ENCODE measurements around the gene CLEC3A. TPM values are rescaled to one million over a fixed set of nuclear protein-coding genes. Genes with fewer than 3 reads are reported as not detected.
A peak's percentile ranks its signal among the peaks of the same experiment; 100 is the strongest.
"Not testable (repeated sequence)": the region's sequence is repeated elsewhere in the genome, so short reads cannot be mapped to it uniquely, and the experiment has no call there.

CLEC3A gene
- total RNA-seq, 2 donors from 2014 or later = not detected

DNA sequence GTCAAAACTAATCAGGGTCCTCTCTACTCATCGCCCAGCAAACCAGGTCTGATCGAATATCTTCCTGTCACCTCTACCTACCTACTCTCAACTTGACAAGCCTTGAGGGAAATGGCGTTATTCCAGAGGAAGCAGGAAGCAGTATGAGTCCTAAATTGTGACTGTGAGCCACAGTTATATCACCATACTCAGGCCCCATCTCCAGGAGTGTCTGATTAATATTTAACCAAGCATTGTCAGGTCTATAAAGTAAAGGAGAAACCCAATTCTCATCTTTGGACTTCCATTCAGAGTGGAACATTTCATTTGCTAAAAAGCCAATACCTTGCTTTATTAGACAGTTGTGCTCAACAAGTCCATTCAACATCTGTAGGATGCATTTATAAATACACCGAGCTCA, 17.8 kb upstream of the CLEC3A start:
- DNase-seq (ENCODE audit: low spot score in 2 of 2) = no peak

DNA sequence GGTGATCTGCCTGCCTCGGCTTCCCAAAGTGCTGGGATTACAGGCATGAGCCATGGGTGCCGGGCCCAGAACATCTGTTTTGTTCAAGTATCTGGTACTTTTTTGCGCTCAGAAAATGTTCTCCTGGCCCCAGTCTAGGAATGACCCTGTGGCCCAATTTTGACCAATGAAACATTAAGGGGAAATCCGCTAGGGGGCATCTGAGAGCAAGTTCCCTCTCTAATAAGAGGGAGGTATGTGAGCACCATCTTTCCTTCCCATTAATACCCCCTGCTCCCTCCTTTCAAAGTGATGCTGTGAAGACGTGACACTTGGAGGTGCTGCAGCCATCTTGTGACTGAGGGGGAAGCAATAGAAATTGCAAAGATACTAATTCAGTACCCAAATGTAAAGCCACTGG, 16.5 kb upstream of the CLEC3A start:
- Mint-ChIP-seq H3K36me3 (no peaks in the 10 kb centered on the region), H3K9me3 (no peaks in the 10 kb centered on the region), H3K27ac (no peak overlapping the region)
- ATAC-seq (no peak), DNase-seq (ENCODE audit: low spot score in 2 of 2) (peak in 1 of 2 donors; percentile 8)

More for the DNA sequence above, 17.8 kb upstream of the CLEC3A start:
- Mint-ChIP-seq H3K9me3 (no peaks in the 10 kb centered on the region), H3K27ac (no peak overlapping the region), H3K36me3 (no peaks in the 10 kb centered on the region)
- ATAC-seq = no peak

DNA sequence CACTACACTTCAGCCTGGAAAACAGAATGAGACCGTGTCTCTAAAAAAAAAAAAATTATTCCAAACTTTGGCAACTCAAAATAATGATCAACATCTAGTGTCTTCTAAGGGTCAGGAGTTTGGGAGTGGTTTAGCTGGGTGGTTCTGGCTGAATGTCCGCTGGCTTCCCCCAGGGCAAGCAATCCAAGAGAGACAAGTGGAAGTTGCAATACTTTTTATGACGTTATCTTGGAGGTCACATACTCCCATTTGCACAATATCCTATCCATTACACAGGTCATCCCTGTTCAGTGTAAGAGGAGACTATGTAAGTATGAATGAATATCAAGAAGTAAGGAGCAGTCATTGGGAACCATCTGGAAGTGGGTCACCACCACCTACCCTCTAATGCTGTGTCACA, 15.2 kb upstream of the CLEC3A start:
- Mint-ChIP-seq H3K27ac (no peak overlapping the region), H3K9me3 (no peaks in the 10 kb centered on the region), H3K36me3 (no peaks in the 10 kb centered on the region)
- no peak for DNase-seq (ENCODE audit: low spot score in 2 of 2)
- ATAC-seq = no peak

DNA sequence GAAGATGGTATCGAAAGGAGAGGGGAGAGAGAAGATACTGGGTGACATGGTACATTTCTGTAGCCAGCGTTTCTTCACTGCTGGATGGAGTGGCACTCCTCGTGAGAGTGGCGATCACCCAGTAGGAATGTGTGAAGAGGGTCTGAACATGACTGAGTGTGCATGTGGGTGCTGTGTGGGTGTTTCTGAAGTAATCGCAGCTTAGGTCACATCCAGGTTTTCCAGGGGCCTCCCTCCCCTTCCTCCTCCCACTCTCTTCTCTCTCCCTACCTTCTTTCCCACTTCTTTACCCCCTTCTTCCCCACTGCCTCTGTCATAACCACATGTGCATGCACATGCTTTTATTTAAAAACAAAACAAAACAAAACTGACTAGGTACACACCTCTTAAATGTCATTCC, 1.8 kb downstream of the CLEC3A start:
- ATAC-seq = no peak
- Mint-ChIP-seq H3K9me3 (peaks cover 0 to 3% of the 10 kb centered on the region in 2 donors), H3K27ac (no peak overlapping the region), H3K36me3 (no peaks in the 10 kb centered on the region)
- no peak for DNase-seq (ENCODE audit: low spot score in 2 of 2)

DNA sequence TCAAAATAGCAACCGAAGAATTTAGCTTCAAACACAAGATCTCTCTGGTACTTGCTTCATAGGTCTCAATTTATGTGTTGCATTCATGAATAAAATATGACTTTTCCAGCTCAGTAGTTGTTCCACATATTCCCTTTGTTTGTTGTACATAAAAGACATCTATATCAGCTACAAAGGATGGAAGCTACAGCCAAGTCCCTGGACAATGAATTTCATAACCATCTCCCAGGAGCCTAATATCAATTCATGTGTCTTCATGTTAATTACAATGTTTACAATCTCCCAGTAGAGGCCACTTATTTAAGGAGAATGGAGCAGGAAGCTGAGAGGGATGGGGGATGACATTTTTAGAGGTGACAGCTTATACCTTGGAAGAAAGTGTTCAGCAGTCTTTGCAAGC, 3.3 kb downstream of the CLEC3A start:
- no peak for DNase-seq (ENCODE audit: low spot score in 2 of 2)
- ATAC-seq = no peak
- no peaks in the 10 kb centered on the region for H3K9me3 Mint-ChIP-seq
- H3K27ac Mint-ChIP-seq = no peak overlapping the region
- no peaks in the 10 kb centered on the region for H3K36me3 Mint-ChIP-seq

DNA sequence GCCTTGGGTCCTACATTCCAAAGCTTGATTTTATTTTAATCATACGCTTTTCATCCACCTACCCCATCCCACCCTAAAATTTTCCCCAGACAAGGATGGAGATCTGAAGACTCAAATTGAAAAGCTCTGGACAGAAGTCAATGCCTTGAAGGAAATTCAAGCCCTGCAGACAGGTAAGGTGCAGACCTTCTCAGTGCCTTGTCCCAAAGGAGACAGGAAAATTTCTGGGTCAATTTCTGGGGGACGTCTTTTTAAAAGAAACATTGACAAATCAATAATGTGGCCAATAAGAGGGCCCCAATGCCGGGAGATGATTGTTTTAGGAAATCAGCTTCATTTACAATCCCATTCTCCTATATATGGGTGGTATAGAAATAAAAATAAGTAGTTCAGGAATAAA, 5.7 kb downstream of the CLEC3A start:
- DNase-seq (ENCODE audit: low spot score in 2 of 2) (no peak), ATAC-seq (no peak)
- Mint-ChIP-seq H3K9me3 (no peaks in the 10 kb centered on the region), H3K27ac (no peak overlapping the region), H3K36me3 (no peaks in the 10 kb centered on the region)

DNA sequence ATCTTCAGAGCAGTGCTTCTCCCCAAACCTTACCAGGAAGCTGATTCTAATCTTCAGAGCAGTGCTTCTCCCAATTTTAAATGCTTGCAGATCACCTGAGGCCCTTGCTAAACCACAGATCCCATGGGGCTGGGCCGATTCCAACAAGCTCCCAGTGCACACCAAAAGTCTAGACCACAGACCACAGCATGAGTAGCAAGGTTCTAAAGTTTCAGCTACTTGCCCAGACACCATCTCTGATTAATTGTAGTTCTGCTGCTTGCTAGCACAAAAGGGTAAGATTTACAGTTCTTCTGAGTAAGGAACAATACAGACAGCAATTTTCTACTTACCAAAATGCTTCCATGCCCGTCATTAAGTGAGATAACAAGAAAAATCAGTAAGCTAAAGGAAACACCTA, 12.2 kb downstream of the CLEC3A start:
- H3K36me3 Mint-ChIP-seq = no peaks in the 10 kb centered on the region

DNA sequence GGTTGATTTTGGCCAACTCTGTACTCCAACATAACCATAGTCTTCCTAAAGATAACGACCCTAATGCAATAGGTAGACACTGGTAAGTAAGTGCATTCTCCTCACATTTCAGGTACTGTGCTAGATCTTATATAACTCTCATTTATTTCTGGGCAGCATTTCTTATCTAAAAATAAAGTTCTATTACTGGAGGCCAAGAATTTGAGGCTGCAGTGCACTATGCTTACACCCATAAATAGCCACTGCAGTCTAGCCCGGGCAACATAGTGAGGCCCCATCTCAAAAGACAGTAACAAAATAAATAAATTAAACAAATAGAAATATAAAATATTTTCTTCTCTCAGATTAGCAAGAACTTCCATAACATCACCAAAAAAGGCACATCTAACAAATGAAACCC, 12.7 kb downstream of the CLEC3A start:
- H3K27ac Mint-ChIP-seq = no peak overlapping the region
- DNase-seq (ENCODE audit: low spot score in 2 of 2) (no peak), ATAC-seq (no peak)
- H3K9me3 Mint-ChIP-seq = no peaks in the 10 kb centered on the region
- H3K36me3 Mint-ChIP-seq = no peaks in the 10 kb centered on the region

More for the DNA sequence above, 12.2 kb downstream of the CLEC3A start:
- Mint-ChIP-seq H3K27ac (no peak overlapping the region), H3K9me3 (no peaks in the 10 kb centered on the region)
- ATAC-seq (peak in 1 of 2 donors; percentile 47), DNase-seq (ENCODE audit: low spot score in 2 of 2) (no peak)

DNA sequence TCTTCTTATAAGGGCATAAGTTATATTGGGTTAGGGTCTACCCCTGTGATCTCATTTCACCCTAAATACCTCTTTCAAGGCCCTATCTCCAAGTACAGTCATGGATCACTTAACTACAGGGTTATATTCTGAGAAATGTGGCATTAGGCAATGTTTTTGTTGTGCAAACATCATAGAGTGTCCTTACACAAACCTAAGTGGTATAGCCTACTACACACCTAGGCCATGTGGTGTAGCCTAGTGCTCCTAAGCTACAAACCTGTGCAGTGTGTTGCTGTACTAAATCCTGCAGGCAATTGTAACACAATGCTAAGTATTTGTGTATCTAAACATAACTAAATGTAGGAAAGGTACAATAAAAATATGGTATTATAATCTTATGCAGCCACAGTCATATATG, 18.0 kb downstream of the CLEC3A start:
- ATAC-seq = no peak
- Mint-ChIP-seq H3K36me3 (no peaks in the 10 kb centered on the region), H3K27ac (no peak overlapping the region), H3K9me3 (no peaks in the 10 kb centered on the region)
- no peak for DNase-seq (ENCODE audit: low spot score in 2 of 2)

DNA sequence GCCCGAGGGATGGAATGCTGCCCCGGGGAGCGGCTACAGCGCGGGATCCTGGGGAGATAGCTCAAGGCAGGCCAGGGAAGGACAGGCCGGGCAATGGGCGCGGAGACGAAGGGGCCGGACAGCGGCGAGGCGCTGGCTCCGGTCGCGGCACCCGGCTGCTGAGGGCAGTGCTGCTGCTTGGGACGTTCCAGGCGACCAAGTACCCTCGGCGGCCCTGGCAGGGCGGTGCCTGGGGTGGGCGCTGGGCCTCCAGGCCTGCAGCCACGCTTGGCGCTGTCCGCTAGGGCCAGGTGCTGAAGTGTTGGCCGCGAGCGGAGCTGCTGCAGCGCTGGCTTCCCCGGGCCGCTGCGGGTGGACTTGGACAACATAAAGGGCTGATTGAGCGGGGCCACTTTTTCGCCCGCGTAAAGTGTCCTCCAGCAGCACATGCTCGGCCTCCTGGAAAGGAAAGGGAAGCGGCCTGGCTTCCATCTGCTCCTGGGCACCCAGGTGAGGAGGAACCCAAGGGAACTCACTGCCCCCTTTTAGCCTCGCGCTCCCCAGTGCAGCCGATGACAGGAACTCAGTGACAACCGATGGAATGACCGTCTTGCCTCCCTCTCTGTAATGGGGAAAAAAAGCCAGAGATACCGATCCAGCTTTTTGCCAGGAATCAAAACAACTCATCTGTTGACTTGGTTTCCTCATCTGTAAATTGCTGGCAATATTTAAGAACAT, 23.7 kb downstream of the CLEC3A start:
- no peaks in the 10 kb centered on the region for H3K9me3 Mint-ChIP-seq
- peak in 1 of 2 donors; percentile 63 for ATAC-seq
- H3K36me3 Mint-ChIP-seq = no peaks in the 10 kb centered on the region

DNA sequence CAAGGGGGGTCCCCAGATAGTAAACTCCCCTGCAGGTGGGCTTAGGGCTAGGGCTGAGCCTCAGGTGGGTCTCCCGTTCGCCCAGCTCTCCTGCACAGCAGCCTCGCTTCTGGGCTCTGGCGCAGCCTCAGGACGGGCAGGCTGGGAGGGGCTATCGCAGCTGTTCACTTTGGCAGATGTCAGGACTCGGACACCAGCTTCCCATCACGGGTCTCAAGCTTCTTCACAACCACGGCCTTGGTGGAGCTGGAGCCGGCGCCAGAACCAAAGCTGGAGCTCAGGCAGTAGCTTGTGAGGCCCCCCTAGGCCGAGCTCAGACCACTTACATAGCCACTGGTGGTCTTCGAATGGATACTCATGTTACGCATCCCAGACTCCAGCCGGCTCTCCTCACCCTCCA, 26.0 kb downstream of the CLEC3A start:
- no peaks in the 10 kb centered on the region for H3K9me3 Mint-ChIP-seq
- no peak overlapping the region for H3K27ac Mint-ChIP-seq
- ATAC-seq (no peak), DNase-seq (ENCODE audit: low spot score in 2 of 2) (no peak)
- H3K36me3 Mint-ChIP-seq = no peaks in the 10 kb centered on the region

More for the DNA sequence above, 23.7 kb downstream of the CLEC3A start:
- peak in 1 of 2 donors; percentile 63 for DNase-seq (ENCODE audit: low spot score in 2 of 2)
- H3K27ac Mint-ChIP-seq = no peak overlapping the region

DNA sequence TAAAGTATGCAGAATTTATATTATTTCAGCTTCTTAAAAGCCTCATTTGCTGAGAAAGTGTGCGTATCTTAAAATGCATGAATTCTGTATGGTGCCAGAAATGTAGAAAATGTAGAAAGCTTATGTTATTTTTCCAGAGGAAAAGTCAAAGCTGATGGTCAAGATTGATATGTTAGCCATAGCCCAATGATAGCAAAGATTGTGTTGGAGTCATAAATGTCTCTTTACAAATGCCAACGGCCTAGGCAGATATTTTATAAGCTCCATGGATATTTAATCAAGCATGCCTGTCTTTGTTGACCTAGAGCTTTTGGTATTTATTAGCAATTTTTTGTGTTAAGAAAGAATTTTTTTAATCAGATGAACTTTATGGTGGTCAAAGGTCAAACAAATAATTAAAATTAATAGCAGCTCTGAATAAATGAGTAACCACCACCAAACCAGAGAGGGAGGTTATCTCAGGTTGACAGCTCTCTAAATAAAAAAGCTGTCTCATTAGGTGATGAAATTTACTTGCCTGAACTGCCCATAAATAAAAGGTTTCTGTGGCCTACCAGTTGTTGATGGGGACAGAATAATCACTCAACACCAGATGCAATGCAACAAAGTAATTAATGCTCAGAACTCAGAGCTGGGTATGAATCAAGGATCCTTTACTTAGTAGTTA, 28.5 kb downstream of the CLEC3A start:
- no peaks in the 10 kb centered on the region for H3K9me3 Mint-ChIP-seq
- DNase-seq (ENCODE audit: low spot score in 2 of 2) (no peak), ATAC-seq (no peak)
- no peaks in the 10 kb centered on the region for H3K36me3 Mint-ChIP-seq
- H3K27ac Mint-ChIP-seq = no peak overlapping the region

DNA sequence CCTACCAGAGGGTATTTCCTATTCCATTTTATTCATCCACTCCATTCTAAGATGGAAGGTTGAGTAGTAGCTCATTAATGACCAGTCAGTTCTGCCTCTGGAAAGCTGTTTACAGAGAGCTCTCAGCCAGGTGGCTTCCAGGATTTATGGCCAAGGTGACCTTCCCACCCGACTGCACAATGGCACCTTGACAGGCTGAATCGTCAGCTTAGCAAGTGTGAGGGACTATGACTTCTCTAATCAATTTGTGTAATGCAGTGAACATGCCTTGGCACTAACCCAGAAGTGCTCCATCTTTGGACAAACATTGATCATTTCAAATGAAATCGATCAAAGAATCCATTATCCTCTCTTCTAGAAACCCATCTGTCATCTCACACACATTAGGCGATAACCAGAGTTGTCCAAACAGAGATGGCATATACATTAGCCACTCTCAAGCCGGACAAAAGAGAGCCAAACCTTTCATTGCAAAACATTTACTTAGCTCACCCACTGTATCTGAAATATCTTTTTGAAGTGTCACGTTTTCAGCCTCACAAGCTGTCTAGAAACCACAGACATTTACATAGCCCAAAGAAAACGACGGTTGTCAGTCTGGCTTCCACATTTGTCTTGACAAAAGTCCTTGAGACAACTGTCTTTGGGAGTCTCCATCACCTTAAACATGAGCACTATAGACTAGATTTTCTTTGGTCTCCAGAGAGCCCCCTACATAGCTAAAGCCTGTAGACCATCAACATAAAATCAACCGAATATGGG, 35.6 kb downstream of the CLEC3A start:
- no peak overlapping the region for H3K27ac Mint-ChIP-seq
- no peak for ATAC-seq
- H3K9me3 Mint-ChIP-seq = no peaks in the 10 kb centered on the region
- DNase-seq (ENCODE audit: low spot score in 2 of 2) = no peak
- no peaks in the 10 kb centered on the region for H3K36me3 Mint-ChIP-seq

DNA sequence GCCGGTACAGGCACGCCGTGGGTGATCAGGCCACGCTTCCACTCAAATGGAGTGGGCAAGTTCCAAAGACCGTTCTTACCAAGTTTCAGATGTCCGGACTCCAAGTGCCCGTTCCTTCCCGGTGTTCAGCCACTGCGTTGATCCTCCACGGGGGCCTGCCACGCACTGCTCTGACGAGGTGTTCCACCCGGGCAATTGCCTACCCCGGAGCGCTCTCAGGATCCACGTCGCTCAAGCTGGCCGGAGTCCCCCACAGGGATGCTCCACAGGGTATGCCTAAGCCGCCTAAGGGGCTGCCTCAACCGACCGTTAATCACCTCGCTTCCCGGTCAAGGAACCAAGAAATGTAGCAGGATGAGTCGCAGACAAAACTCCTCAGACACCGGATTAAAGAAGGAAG, 37.5 kb downstream of the CLEC3A start:
- H3K36me3 Mint-ChIP-seq; H3K27ac Mint-ChIP-seq; DNase-seq (ENCODE audit: low spot score in 2 of 2); ATAC-seq; H3K9me3 Mint-ChIP-seq: not testable (repeated sequence)

DNA sequence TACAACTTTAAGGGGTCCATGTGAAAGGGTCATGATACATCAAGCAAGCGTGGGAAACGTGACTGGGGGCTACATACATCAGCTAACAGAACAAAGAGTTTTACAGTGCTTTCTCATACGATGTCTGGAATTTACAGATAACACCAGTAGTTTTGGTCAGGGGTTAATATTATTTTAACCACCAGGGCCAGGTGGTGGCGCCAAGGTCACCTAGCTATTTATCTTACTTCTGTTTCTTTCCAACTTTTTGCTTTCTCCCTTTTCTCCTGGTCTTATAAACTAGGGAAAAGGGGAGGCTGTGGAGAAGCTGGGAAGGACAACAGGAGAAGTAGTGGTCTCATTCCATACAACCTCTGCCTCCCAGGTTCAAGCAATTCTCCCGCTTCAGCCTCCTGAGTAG, 37.9 kb downstream of the CLEC3A start:
- Mint-ChIP-seq H3K27ac (no peak overlapping the region), H3K36me3 (no peaks in the 10 kb centered on the region), H3K9me3 (no peaks in the 10 kb centered on the region)
- ATAC-seq (no peak), DNase-seq (ENCODE audit: low spot score in 2 of 2) (no peak)

DNA sequence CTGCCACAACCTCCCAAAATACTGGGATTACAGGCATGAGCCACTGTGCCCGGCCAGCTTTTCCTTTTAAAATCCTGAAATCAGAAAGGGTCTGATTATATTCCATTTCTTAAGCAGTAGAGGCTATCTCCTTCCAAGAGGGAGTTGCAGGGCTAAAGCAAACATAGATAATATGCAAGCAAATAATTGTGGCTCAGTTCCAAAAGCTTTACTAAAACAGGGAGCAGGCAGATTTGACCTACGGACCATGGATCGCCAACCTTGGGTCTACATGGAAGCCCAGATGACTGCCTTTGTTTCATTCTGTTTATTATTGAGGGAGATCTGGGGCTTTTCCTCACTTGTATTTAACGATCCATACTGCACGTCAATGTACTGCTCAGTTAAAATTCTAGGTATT, 38.5 kb downstream of the CLEC3A start:
- Mint-ChIP-seq H3K9me3 (no peaks in the 10 kb centered on the region), H3K36me3 (no peaks in the 10 kb centered on the region), H3K27ac (no peak overlapping the region)
- no peak for ATAC-seq
- no peak for DNase-seq (ENCODE audit: low spot score in 2 of 2)

DNA sequence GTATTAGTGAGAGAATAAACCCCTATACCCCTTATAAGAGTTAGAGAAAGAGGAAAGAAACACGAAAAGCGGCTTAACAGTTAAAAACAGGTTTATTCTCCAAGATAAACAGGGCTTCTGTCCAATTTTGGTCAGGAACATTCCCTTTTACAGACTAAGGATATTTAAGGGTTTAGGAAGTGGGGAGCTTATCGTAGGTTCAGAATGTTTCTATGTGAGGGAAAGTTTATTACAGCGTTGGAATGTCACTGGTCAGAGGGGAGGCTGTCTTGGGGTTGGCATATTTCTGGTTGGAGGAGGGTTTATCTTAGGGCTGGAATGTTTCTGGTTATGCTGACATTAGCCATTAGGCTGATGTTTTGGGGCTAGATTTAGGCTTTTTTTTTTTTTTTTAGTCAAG, 43.0 kb downstream of the CLEC3A start:
- DNase-seq (ENCODE audit: low spot score in 2 of 2) = no peak
- H3K9me3 Mint-ChIP-seq = no peaks in the 10 kb centered on the region
- H3K36me3 Mint-ChIP-seq = no peaks in the 10 kb centered on the region
- H3K27ac Mint-ChIP-seq = no peak overlapping the region
- ATAC-seq = no peak

All from activated naive CD4-positive, alpha-beta T cell treated with anti-CD3 and anti-CD28 coated beads, Interleukin-2, amount 50 U/mL, for 72 hours (primary cell).